Astrocyte of the cerebellum (primary cell): ENCODE results near the gene CSGALNACT2.
A peak's percentile ranks its signal among the peaks of the same experiment; 100 is the strongest.

Experiments
- DNase-seq: peaks from one replicate; pipeline ENCODE4 v3.0.0-alpha.2; 2011; ENCODE audit warnings: low read depth
- H3K4me3 ChIP-seq: 2 replicates; pipeline ENCODE4 v1.5.1; 2011; ENCODE audit warnings: mild to moderate bottlenecking, low read depth, low read length, moderate library complexity
- in situ Hi-C: cut with HindIII; loops from 2 replicates; pipeline ENCODE4 v1.10.0; 2017; ENCODE audit warnings: low sequenced_read_pairs
- TF ChIP-seq, protein P1 (sequence below): IDR thresholded peaks from 2 replicates; pipeline ENCODE4 v1.5.1; 2012; ENCODE audit warnings: low read length, low read depth, moderate library complexity, mild to moderate bottlenecking; ENCODE audit errors: missing control alignments

The CSGALNACT2 gene

DNA sequence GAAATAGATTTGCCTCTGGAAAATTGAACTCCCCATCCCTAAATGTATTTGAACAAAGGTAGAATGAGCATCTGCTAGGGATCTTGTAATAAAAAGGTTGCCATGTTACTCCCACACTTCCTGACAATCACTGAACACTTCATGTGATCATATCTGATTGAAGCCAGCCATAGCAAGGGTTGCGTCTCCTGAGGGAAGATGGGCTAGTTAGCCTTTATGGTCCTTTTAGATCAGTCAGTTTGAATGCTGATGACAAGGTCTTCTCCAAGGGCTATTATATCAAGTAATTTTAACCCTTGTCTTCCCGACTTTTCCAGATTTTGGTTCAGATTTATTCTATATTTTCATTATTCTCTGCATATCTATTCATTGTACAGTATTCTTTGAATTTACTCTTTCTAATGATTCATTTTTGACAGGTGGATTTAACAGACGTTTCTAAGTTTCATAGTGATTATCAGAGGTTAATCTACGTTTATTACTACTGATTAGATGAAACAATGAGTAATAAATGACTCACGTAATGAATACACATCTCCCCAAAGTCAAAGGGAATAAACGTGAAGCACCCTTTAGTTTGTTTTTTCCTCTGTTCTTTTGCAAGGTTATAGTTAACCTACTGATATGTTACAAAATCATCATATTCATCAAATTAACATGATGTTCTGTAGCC, 28.1 kb downstream of the CSGALNACT2 start:
- TF ChIP-seq, protein P1, sequence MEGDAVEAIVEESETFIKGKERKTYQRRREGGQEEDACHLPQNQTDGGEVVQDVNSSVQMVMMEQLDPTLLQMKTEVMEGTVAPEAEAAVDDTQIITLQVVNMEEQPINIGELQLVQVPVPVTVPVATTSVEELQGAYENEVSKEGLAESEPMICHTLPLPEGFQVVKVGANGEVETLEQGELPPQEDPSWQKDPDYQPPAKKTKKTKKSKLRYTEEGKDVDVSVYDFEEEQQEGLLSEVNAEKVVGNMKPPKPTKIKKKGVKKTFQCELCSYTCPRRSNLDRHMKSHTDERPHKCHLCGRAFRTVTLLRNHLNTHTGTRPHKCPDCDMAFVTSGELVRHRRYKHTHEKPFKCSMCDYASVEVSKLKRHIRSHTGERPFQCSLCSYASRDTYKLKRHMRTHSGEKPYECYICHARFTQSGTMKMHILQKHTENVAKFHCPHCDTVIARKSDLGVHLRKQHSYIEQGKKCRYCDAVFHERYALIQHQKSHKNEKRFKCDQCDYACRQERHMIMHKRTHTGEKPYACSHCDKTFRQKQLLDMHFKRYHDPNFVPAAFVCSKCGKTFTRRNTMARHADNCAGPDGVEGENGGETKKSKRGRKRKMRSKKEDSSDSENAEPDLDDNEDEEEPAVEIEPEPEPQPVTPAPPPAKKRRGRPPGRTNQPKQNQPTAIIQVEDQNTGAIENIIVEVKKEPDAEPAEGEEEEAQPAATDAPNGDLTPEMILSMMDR, result no peak
- in situ Hi-C loops, result no loop called here
- DNase-seq, result no peak
- H3K4me3 ChIP-seq, result no peak overlapping the region

DNA sequence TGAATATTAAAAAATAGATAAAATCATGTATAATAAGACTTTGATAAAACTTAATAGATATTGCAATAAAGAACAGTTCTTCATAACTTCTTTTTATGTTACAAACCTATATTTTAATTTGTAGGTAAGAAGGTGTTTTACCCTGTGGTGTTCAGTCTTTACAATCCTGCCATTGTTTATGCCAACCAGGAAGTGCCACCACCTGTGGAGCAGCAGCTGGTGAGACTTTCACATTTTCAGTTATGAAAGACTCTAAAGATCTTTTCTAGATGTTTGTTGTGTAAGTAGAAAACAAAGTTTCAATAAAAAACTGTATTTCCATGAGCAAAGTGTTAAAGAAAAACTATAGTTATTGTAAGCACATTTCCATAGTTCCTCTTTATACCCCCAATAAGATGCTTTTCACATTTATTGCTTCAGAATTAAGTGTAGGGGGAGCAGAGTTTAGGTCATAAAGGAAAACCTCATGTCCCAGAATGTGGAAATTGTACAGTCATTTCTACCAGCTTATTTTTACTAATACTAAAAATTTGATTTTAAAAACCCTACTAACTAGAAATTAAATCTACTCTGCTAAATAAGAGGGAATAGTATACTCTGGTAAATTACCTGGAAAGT, 28.7 kb downstream of the CSGALNACT2 start:
- H3K4me3 ChIP-seq, result no peak overlapping the region
- in situ Hi-C loops, result no loop called here
- TF ChIP-seq, protein P1, result no peak
- no peak for DNase-seq

DNA sequence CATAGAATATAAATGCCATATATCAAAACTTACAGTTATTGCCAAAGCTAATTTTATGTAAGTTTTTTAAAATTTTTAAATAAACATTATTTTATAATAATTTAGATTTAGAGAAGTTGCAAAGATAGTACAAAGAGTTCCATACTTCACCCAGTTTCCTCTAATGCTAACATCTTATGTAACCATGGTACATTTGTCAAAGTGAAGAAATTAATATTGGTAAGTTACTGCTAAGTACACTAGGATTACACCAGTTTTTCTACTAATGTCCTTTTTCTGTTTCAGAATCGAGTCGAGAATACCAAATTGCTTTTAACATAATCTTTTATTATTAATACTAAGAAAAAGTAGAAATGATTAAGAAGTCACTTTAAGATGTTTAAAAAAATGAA, 29.2 kb downstream of the CSGALNACT2 start:
- H3K4me3 ChIP-seq, result no peak overlapping the region
- TF ChIP-seq, protein P1, result no peak
- in situ Hi-C loops, result no loop called here
- DNase-seq, result no peak

DNA sequence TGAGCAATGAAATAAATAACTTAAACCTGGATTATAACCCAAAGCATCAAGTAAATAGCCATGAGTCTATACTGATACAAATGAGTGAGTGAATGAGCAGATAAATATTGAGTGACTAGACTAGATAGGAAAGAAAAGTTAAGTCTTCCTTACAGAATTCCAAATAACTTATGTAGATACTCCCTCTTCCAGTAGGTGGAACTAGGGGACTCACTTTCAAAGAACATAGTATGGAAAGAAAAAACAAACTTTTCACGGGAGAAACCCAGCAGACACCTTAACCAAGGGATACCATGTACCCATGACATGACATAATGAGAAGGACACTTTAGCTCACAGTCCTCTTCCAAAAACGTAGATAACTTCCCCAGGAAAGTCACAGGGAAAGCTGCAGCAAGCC, 32.2 kb downstream of the CSGALNACT2 start:
- DNase-seq, result peak; percentile 1
- TF ChIP-seq, protein P1, result peak; percentile 30
- H3K4me3 ChIP-seq, result no peak overlapping the region
- in situ Hi-C loops, result no loop called here

DNA sequence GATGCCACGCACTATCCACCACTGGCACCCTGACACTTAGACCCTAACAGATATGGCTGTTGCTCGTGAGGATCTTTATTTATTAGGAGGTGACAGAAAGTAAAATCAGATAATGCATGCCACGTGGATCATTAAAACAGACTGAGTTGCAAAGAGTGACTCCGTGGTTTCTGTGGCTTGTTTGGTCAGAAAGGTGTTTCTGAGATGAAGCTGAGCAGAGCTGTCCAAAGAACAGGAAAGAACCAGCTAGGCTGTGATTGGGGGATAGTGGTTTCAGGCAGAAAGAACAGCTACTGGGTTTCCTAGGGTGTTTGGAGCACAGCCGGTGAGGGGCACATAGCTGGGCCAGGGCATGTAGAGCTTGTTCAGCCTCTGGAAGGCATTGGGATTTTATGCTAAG, 34.4 kb downstream of the CSGALNACT2 start:
- in situ Hi-C loops, result no loop called here
- H3K4me3 ChIP-seq, result no peak overlapping the region
- TF ChIP-seq, protein P1, result no peak
- DNase-seq, result no peak

DNA sequence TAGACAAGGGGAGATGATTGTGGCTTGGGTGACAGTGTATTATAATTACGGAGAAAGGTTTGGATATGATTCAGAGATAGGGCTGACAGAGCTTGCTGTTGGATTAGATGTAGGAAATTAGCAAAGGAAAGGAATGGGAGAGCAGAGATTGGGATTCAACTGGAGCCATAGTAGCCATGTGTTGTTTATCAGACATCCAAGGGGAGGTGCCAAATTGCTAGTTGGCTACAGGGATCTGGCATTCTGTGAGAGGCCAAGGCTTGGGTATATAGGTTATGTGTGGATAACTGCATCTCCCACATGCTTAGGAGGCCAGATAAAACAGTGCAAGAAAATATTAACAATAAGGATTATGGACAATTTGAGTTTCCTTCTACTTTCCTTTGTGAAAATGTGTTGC, 34.9 kb downstream of the CSGALNACT2 start:
- no peak for DNase-seq
- TF ChIP-seq, protein P1, result no peak
- in situ Hi-C loops, result no loop called here
- H3K4me3 ChIP-seq, result no peak overlapping the region
